GM12878 (cell line): ENCODE measurements around the gene CAMK4. TPM values are rescaled to one million over a fixed set of nuclear protein-coding genes. Genes with fewer than 3 reads are reported as not detected.

Experiments
- ASH2L ChIP-seq: fragments of 300-600, 200-600 bp; sonication (generic); IDR thresholded peaks from 2 replicates; pipeline ENCODE4 v1.6.1; 2017; ENCODE audit warnings: low read depth, mild to moderate bottlenecking, borderline replicate concordance
- DPF2 ChIP-seq: fragments of 450-650 bp; IDR thresholded peaks from 2 replicates; pipeline ENCODE4 v1.6.1; 2017; ENCODE audit warnings: mild to moderate bottlenecking
- EP300 ChIP-seq, 2 experiments: fragments of 150-350 bp in 1 of 2; IDR thresholded peaks; 2 replicates each; pipeline ENCODE4 v1.6.1; 2011 to 2012; ENCODE audit warnings: low read depth in 2 of 2, low read length in 2 of 2, borderline replicate concordance in 1 of 2, improper control_type of control experiment in 1 of 2, inconsistent platforms in 1 of 2; ENCODE audit not compliant: control insufficient read depth in 1 of 2
- NFIC ChIP-seq: IDR thresholded peaks from 2 replicates; pipeline ENCODE4 v1.6.1; 2012; ENCODE audit warnings: low read depth, mild to moderate bottlenecking, inconsistent platforms, low read length, moderate library complexity
- RELB ChIP-seq: fragments of 450-650 bp; IDR thresholded peaks from 2 replicates; pipeline ENCODE4 v1.6.1; 2017; ENCODE audit warnings: low read depth, mild to moderate bottlenecking, moderate library complexity
- SRF ChIP-seq, 2 experiments: IDR thresholded peaks; 2 replicates each; pipeline ENCODE4 v1.6.1; 2011; ENCODE audit warnings: low read depth in 2 of 2, low read length in 2 of 2, mild to moderate bottlenecking in 1 of 2, moderate library complexity in 1 of 2
- ZBTB33 ChIP-seq: fragments of 450-650 bp; IDR thresholded peaks from 2 replicates; pipeline ENCODE4 v1.6.1; 2017; ENCODE audit warnings: mild to moderate bottlenecking
- polyA plus RNA-seq, 11 experiments: library from polyadenylated mRNA; depleted of rRNA in 4 of 11; unstranded in 6 of 11; stranded (reverse) in 5 of 11; fragments of >200 nt; fragmentation: Nextera tagmentation in 4 of 11; fragmentation: Illumina TruSeq in 1 of 11; extraction: Ambion mirVana in 4 of 11; extraction: Trizol in 1 of 11; gene quantifications; 1 replicate in 1 of 11; 2 replicates in 10 of 11; pipeline versions ENCODE4 v1.2.1 to v1.2.3, GENCODE V29; 2011 to 2016; ENCODE audit warnings: inconsistent platforms in 2 of 11, missing spikeins in 2 of 11, low read depth in 1 of 11
- total RNA-seq, 4 experiments: library from RNA; depleted of rRNA in 3 of 4; stranded (reverse); fragments of >200 nt in 3 of 4; fragmentation: Illumina TruSeq in 1 of 4; extraction: Trizol in 1 of 4; gene quantifications; 2 replicates each; pipeline versions ENCODE4 v1.2.1 to v1.2.3, GENCODE V29; 2013 to 2021

The CAMK4 gene
- total and polyA plus RNA-seq, 10 of the 15 experiments (the other 5 are each of a cell fraction or from before 2014, with no cell fraction given): 13.3 to 51.9 (median 35.3) TPM

- TF ChIP-seq ZBTB33 (no peak), SRF (IDR thresholded peaks at IDR 0.05; ENCODE audit: low read depth in 2 of 2, low read length in 2 of 2) (no peak), EP300 (IDR thresholded peaks at IDR 0.05; ENCODE audit: borderline replicate concordance in 1 of 2, control insufficient read depth in 1 of 2, low read depth in 2 of 2, low read length in 2 of 2) (no peak), ASH2L (no peak), DPF2 (no peak), NFIC (no peak), RELB (no peak)
- TF ChIP-seq, all 136 proteins: peak for 0
Observed at GRCh38 chr5:111309384-111309783, 85.2 kb downstream of the CAMK4 start (continued).
